HUES64 (cell line): ENCODE results near the gene DPRX. TPM values are rescaled to one million over a fixed set of nuclear protein-coding genes. Genes with fewer than 3 reads are reported as not detected.

Experiments used
- H3K27ac ChIP-seq: 2 replicates; pipeline ENCODE4 v1.7.0; 2013; ENCODE audit warnings: low read depth, low read length, inconsistent platforms
- H3K27me3 ChIP-seq: 2 replicates; pipeline ENCODE4 v1.6.1; 2013; ENCODE audit warnings: mild to moderate bottlenecking, low read length; ENCODE audit not compliant: insufficient read depth
- H3K36me3 ChIP-seq: 2 replicates; pipeline ENCODE4 v1.6.1; 2013; ENCODE audit warnings: mild to moderate bottlenecking, low read length; ENCODE audit not compliant: insufficient read depth
- H3K4me1 ChIP-seq: 2 replicates; pipeline ENCODE4 v1.6.1; 2013; ENCODE audit warnings: mild to moderate bottlenecking, low read length, moderate library complexity; ENCODE audit not compliant: insufficient read depth
- H3K4me3 ChIP-seq: 2 replicates; pipeline ENCODE4 v1.5.1; 2013; ENCODE audit warnings: mild to moderate bottlenecking, low read length, moderate library complexity
- H3K9ac ChIP-seq: 2 replicates; pipeline ENCODE4 v1.6.1; 2013; ENCODE audit warnings: mild to moderate bottlenecking, low read depth, low read length
- H3K9me3 ChIP-seq: 2 replicates; pipeline ENCODE4 v1.6.1; 2013; ENCODE audit warnings: low read depth, low read length; ENCODE audit not compliant: insufficient read depth
- WGBS: fragments of 150-250, 120-280 bp; methylation state at CpG from one replicate; pipeline ENCODE4 v1.1.7; 2013; ENCODE audit warnings: missing lambda C conversion rate; 5-methylcytosine and 5-hydroxymethylcytosine counted together
- polyA plus RNA-seq, 2 experiments: library from polyadenylated mRNA; stranded (reverse); fragments of 50-300 nt; gene quantifications; one replicate each; pipeline ENCODE4 v1.2.3, GENCODE V29; 2013

Gene DPRX
- not detected for polyA plus RNA-seq (2013, experiment 1 of 2)
- not detected for polyA plus RNA-seq (2013, experiment 2 of 2)

- Histone ChIP-seq H3K36me3 (no peaks in the 10 kb centered on the region), H3K9me3 (no peaks in the 10 kb centered on the region), H3K27me3 (no peaks in the 10 kb centered on the region), H3K4me1 (no peaks in the 10 kb centered on the region), H3K27ac (no peak within 1 kb of the TSS), H3K4me3 (no peak within 1 kb of the TSS), H3K9ac (no peak within 1 kb of the TSS)
- 96% methylated on average over 17 of the region's 17 CpGs for WGBS
These were observed at the start of gene DPRX for GRCh38 chr19:53631949-53632407. DPRX (plus strand) TSS chr19:53631999; CDS start chr19:53632107, 108 bp downstream.

GRCh38 chr19:53583181-53583580 lies 48.6 kb upstream of the DPRX start:
- H3K27ac ChIP-seq, result no peak overlapping the region
- H3K4me1 ChIP-seq, result no peaks in the 10 kb centered on the region
- 95% methylated on average over 2 of the region's 3 CpGs for WGBS
- H3K9ac ChIP-seq, result no peak overlapping the region
- peaks cover 15% of the 10 kb centered on the region; the same call in 1 of the 2 replicates for H3K9me3 ChIP-seq
- H3K36me3 ChIP-seq, result peaks cover 20% of the 10 kb centered on the region
- no peaks in the 10 kb centered on the region for H3K27me3 ChIP-seq
- no peak overlapping the region for H3K4me3 ChIP-seq

- H3K4me1 ChIP-seq, result no peaks in the 10 kb centered on the region
- H3K9ac ChIP-seq, result no peak overlapping the region
- no peak overlapping the region for H3K4me3 ChIP-seq
- no peaks in the 10 kb centered on the region for H3K27me3 ChIP-seq
- WGBS, result 94% methylated on average over 6 of the region's 6 CpGs
- H3K36me3 ChIP-seq, result no peaks in the 10 kb centered on the region
- H3K27ac ChIP-seq, result no peak overlapping the region
- 0 out of 2 replicates have a peak, but pooled peaks cover 4% of the 10 kb centered on the region for H3K9me3 ChIP-seq
These were observed 45.5 kb upstream of the DPRX start for GRCh38 chr19:53586277-53586691.

- H3K27ac ChIP-seq, result peak overlapping the region; percentile 99
These were observed 36.8 kb upstream of the DPRX start for GRCh38 chr19:53594811-53595509.

GRCh38 chr19:53595510-53595867 lies 36.3 kb upstream of the DPRX start:
- H3K36me3 ChIP-seq, result no peaks in the 10 kb centered on the region
- peak overlapping the region; percentile 99 for H3K27ac ChIP-seq
- peak overlapping the region; percentile 80 for H3K9ac ChIP-seq
- no peaks in the 10 kb centered on the region for H3K9me3 ChIP-seq
- H3K4me3 ChIP-seq, result no peak overlapping the region
- peaks cover 24% of the 10 kb centered on the region for H3K4me1 ChIP-seq
- WGBS, result 24% methylated on average over 9 of the region's 9 CpGs
- H3K27me3 ChIP-seq, result no peaks in the 10 kb centered on the region

More at GRCh38 chr19:53594811-53595509, 36.8 kb upstream of the DPRX start:
- 16% methylated on average over 14 of the region's 14 CpGs for WGBS
- Histone ChIP-seq H3K9me3 (no peaks in the 10 kb centered on the region), H3K36me3 (no peaks in the 10 kb centered on the region), H3K4me1 (peaks cover 24% of the 10 kb centered on the region), H3K4me3 (no peak overlapping the region), H3K9ac (peak overlapping the region; percentile 80), H3K27me3 (no peaks in the 10 kb centered on the region)

GRCh38 chr19:53596056-53596455 lies 35.7 kb upstream of the DPRX start:
- H3K4me1 ChIP-seq, result peaks cover 24% of the 10 kb centered on the region
- H3K36me3 ChIP-seq, result no peaks in the 10 kb centered on the region
- H3K9ac ChIP-seq, result peak overlapping the region; percentile 80
- 71% methylated on average over 7 of the region's 9 CpGs for WGBS
- H3K27ac ChIP-seq, result peak overlapping the region; percentile 99
- no peaks in the 10 kb centered on the region for H3K9me3 ChIP-seq
- H3K27me3 ChIP-seq, result no peaks in the 10 kb centered on the region
- H3K4me3 ChIP-seq, result no peak overlapping the region

GRCh38 chr19:53597023-53597422 lies 34.8 kb upstream of the DPRX start:
- Histone ChIP-seq H3K9ac (no peak overlapping the region), H3K9me3 (no peaks in the 10 kb centered on the region), H3K27me3 (no peaks in the 10 kb centered on the region), H3K36me3 (no peaks in the 10 kb centered on the region), H3K4me1 (peaks cover 24% of the 10 kb centered on the region), H3K27ac (peak overlapping the region; percentile 62; the same call in 1 of the 2 replicates), H3K4me3 (no peak overlapping the region)
- 93% methylated on average over 12 of the region's 12 CpGs for WGBS

- H3K9me3 ChIP-seq, result no peaks in the 10 kb centered on the region
- WGBS, result 94% methylated on average over 10 of the region's 10 CpGs
- H3K27me3 ChIP-seq, result no peaks in the 10 kb centered on the region
- H3K27ac ChIP-seq, result 0 out of 2 replicates have a peak overlapping the region, but pooled peaks have one; percentile 30
- H3K9ac ChIP-seq, result no peak overlapping the region
- no peak overlapping the region for H3K4me3 ChIP-seq
- peaks cover 24% of the 10 kb centered on the region for H3K4me1 ChIP-seq
- no peaks in the 10 kb centered on the region for H3K36me3 ChIP-seq
These were observed 33.4 kb upstream of the DPRX start for GRCh38 chr19:53598361-53598760.

GRCh38 chr19:53600217-53600616 lies 31.6 kb upstream of the DPRX start:
- Histone ChIP-seq H3K9me3 (no peaks in the 10 kb centered on the region), H3K9ac (no peak overlapping the region), H3K4me3 (no peak overlapping the region), H3K4me1 (peaks cover 17% of the 10 kb centered on the region; the same call in 1 of the 2 replicates), H3K27me3 (no peaks in the 10 kb centered on the region), H3K27ac (no peak overlapping the region), H3K36me3 (no peaks in the 10 kb centered on the region)
- 94% methylated on average over 3 of the region's 4 CpGs for WGBS

GRCh38 chr19:53606031-53606430 lies 25.8 kb upstream of the DPRX start:
- WGBS, result 88% methylated on average over 15 of the region's 15 CpGs

GRCh38 chr19:53608381-53608780 lies 23.4 kb upstream of the DPRX start:
- H3K36me3 ChIP-seq, result no peaks in the 10 kb centered on the region
- no peak overlapping the region for H3K4me3 ChIP-seq
- peaks cover 11% of the 10 kb centered on the region for H3K4me1 ChIP-seq
- no peaks in the 10 kb centered on the region for H3K9me3 ChIP-seq
- no peaks in the 10 kb centered on the region for H3K27me3 ChIP-seq
- H3K27ac ChIP-seq, result no peak overlapping the region
- 90% methylated on average over 12 of the region's 12 CpGs for WGBS
- no peak overlapping the region for H3K9ac ChIP-seq

More at GRCh38 chr19:53606031-53606430, 25.8 kb upstream of the DPRX start:
- Histone ChIP-seq H3K36me3 (no peaks in the 10 kb centered on the region), H3K27me3 (no peaks in the 10 kb centered on the region), H3K9me3 (no peaks in the 10 kb centered on the region), H3K9ac (no peak overlapping the region), H3K27ac (no peak overlapping the region), H3K4me1 (no peaks in the 10 kb centered on the region), H3K4me3 (no peak overlapping the region)
